GM21360 (cell line): ENCODE data around the gene PPP1R3F.

Experiments used
- ATAC-seq: cut with Tn5 transposase; IDR thresholded peaks from one replicate; pipeline ENCODE4 v1.9.1; 2021; ENCODE audit warnings: mild to moderate bottlenecking, moderate library complexity; ENCODE audit not compliant: unreplicated experiment

Gene PPP1R3F

DNA sequence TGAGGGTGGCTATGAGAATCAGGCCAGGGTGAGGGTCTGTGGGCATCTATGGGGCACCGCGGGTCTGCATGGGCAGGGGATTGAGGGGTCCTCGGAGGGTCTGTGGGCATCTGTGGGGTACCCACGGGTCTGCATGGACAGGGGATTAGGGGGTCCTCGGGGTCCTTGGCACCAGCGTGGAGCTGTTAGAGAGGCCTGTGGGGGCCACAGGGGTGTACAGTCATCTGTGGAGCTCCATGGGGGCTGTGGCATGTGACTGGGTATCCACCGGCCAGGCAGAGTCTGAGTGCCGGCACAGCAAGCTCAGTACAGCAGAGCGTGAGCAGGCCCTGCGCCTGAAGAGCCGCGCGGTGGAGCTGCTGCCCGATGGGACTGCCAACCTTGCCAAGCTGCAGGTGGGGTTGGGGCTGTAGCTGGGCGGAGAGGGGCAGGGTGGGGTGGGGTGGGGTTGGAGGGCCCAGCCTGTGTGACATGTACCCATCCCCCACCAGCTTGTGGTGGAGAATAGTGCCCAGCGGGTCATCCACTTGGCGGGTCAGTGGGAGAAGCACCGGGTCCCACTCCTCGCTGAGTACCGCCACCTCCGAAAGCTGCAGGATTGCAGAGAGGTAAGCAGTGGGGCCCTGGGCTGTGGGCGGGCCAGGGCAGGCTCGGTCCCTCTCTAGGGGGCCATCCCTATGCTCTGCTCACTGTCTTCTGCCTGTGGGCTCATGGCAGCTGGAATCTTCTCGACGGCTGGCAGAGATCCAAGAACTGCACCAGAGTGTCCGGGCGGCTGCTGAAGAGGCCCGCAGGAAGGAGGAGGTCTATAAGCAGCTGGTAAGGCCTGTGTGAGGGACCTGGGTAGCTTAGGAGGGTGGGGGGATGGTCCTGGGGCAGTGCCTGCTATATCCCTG is 21.4 kb upstream of the PPP1R3F start:
- ATAC-seq: no peak

DNA sequence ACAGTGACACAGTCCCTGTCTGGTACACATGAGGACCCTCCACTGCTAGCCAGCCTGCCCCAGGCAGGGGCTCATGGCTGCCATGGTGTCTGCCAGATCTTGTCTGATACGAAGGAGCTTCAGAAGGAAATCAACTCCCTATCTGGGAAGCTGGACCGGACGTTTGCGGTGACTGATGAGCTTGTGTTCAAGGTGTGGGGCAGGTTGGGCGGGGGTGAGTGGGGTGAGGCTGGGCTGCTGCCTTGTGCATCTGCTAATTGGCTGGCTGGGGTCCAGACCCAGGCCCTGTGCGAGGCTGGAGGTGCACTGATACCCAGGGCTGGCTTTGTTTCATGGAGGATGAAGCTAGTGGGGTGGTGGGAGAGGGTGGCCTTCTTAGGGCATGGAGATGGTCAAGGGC is 20.5 kb upstream of the PPP1R3F start:
- no peak for ATAC-seq

DNA sequence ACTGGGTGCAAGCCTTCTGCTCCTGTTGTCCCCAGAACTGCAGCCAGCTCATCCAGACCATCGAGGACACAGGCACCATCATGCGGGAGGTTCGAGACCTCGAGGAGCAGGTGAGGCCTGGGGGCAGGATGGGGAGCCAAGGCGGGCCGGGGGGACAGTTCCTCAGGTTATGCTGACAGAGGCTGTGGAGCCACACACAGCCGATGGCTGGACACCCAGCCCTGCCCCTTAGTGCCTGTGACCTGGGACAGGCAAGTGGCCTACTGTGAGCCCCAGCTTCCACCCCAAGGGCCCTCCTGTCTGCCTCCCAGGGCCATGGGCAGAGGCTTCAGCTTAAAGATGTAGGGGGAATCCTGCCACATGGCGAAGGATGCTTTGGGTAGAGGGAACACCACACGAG is 20.0 kb upstream of the PPP1R3F start:
- ATAC-seq: no peak

DNA sequence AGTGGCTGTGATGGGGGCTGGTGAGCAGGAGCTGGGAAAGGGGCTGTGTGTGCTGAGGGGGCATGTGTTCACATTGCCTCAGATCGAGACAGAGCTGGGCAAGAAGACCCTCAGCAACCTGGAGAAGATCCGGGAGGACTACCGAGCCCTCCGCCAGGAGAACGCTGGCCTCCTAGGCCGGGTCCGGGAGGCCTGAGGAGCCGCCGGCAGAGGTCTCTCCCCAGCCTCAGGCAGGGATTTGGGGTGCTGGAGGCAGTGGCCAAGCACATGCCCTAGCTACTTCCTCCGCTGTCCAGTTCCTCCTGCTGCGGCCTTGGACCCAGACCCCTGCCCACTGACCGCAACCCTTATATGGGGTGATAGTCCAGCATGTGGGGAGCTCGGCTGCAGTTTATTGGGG is 19.5 kb upstream of the PPP1R3F start:
- ATAC-seq: no peak

DNA sequence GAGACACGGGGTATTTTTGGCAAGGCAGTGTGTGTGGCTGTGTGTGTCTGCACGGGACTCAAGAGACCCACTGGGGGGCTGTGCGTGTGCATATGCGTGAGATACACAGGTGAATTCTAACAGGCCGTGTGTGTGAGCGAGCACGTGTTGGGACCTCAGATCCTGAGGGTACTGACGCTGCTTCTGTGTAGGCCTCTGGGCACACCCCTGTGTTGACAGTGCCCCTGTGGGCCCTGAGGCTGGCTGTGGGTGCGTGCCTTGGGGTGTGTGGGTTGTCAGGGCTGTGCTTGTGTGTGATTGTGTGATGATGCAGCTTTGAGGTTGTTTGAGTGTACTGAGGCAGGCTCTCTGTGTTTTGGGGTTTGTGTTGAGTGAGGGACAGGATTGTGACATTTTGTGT is 19.0 kb upstream of the PPP1R3F start:
- ATAC-seq: no peak

DNA sequence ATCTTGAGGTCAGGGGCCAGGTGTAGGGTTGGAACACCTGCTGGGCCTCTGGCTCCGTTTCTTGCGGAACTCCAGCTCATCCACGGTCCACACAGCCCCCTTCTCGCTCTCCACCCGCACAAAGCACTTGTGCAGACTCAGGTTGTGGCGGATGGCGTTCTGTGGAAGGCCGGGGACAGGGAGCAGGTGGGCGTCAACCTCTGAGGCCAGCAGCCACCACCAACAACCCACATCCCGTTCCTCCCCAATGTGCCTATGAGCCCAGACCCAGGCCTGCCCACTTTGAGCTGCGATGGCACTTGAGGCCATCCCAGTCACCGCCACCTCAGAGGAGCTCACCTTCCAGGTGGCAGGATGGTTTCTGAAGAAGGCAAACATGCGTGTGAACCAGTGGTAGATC is 18.3 kb upstream of the PPP1R3F start:
- no peak for ATAC-seq

DNA sequence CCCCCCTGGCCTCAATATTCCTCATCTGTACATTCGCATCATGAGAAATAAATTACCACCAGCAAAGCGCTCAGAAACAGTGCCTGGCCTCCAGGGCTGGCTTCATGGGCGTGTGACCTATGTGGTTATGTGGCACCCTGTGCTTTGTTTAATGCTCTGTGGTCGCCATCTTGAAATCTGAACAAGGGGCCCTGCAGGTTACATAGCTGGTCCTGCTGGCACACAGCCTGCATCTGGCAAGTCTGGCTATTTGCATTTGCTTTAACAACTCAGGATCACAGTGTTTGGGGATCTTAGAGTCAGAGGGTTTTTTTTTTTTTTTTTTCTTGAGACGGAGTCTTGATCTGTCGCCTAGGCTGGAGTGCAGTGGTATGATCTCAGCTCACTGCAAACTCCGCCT is 15.0 kb upstream of the PPP1R3F start:
- no peak for ATAC-seq

DNA sequence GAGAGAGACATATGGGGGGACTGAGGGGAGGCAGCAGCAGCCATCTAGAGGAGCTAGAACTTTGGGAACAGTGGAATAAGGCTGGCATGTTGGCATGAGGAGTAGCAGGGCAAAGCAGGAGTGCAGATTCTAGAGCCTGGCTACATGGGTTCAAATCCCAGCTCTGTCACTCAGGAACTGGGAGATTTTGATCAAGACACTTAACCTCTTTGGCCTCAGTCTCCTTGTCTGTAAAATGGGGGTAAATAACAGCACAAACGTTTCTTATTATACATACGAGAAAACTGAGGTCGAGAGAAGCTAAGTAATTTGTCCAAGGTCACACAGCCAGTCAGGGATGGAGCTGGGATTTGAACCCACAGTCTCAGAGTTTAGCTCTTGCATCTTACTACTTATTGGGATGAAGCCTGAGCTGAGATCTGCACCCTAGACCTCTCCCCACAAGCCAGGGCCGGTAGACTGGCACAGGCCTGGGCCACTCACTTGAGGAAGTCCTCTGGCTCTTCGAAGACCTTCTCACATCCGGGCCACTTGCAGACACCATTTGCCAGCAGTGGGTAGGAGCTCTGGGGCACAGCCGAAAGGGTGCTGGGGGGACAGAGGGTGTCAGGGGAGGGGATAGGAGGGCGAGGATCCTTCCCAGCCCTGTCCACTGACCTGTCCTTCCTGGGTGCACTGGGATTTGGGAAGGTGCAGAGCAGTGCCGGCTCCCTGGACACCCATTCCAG is 13.2 kb upstream of the PPP1R3F start:
- ATAC-seq: no peak

DNA sequence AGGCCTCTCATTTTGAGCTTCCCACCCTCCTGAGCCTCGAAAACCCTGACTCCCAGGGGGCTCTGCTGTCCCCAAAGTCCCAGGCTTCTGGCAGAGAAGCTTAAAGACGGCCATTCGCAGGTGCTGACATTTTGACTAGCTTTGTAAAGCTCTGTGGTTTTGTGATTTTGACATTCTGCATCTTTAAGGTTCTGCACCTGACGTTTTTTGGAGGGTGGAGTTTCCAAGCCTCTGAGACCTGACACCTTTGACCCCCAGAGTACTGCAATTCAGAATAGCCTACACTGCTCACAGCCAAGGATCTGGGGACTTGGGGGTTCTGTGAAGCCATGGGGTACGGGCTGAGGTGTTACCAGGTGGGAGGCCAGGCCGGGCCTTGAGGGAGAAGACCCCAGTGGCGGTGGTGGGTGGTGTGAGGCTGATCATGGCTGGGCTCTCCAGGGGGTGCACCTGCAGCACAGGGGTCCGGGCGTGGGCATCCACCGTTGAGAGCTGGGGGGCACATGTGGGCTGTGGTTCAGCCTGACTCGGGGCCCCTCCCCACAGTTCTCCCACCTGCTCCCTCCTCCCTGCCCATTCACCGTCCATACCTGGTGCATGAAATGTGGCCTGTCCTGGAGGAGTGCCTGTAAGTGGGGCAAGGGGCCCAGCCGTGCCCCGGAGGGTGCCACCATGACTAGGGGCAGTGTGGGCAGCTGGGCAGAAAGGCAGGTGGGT is 12.4 kb upstream of the PPP1R3F start:
- no peak for ATAC-seq

DNA sequence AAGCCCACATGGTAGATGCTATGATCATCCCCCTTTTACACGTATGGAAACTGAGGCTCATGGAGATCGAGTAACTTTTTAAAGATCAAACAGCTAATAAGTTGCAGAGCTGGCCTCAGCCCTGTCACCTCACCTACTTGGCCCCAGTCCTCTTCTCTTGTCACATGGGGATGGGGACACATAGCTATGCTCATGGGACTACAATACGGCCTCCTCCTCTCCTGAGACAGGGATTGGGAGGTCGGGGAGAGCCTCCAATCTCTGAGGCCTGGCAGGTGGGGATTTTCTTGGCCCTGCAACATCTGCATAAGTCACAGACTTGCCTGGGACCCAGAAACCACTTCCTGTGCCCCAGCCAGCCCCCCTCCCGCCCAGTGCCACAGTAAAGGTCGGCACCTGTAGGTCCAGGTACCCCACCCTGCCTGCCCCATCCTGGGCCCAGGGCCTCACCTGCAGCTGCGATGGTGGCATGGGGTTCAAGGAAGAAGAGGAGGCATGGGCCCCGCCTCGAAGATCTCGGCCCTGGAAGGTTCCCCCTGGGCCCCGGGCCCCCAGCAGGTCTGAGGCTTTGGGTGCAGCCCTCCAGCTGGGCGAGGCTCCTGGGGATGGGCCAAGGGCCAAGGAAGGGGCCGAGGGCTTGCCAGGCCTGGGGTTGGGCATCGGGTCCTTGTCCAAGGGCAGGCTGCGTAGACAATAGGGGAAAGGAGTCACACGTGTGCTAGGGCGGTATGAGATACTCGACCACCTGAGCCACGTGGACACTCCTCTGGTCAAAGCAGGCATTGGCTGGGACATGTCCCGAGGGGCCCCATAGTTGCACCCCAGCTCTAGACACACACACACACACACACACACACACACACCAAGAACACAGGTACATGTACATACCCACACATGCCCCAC is 11.5 kb upstream of the PPP1R3F start:
- no peak for ATAC-seq

DNA sequence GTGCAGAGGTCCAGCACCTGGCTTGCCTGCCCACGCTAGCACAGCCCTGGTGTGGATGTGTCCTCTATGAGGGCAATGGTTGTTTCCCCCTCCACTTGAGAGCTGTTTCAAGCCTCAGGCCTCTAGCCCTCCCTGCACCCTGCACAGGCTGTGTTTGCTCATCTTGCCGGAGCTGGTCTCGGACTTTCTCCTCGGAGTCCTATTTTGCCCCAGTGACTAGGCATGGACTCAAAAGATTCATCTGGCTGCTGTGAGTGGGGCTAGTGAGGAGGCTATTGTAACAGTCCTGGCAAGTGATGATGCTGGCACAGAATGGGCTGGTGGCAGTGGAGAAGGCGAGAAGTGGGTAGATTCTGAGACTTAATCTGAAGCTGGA is 10.9 kb upstream of the PPP1R3F start:
- no peak for ATAC-seq

DNA sequence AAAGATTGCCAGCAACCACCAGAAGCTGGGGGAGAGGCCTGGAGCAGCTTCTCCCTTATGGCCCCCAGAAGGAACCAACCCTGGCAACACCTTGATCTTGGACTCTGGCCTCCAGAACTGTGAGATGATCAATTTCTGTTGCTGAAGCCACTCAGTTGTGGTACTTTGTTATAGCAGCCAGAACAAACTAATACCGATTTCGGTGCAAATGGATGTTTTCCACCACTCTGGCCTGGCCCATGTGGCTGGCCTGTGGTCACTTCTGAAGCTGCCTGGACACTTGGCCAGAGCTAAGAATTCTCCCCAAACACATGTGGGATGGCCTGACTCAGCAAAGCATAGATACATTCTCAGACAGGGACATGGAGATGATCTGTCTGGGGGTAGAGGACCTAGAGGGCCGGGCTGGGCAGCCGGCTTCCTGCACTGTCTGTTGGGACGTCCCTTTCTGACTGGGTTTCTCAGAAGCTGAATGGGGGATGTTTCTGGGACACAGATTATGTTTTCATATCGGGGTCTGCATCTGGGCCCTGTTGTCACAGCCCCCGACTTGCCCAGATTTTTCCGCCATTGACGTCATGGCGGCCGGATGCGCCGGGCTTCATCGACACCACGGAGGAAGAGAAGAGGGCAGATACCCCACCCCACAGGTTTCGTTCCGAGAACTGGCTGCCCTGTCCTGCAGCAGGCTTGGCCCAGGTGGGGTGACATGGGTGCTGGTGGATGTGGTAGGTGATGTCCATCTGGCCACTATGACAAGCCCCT is 9.2 kb upstream of the PPP1R3F start:
- ATAC-seq: no peak

DNA sequence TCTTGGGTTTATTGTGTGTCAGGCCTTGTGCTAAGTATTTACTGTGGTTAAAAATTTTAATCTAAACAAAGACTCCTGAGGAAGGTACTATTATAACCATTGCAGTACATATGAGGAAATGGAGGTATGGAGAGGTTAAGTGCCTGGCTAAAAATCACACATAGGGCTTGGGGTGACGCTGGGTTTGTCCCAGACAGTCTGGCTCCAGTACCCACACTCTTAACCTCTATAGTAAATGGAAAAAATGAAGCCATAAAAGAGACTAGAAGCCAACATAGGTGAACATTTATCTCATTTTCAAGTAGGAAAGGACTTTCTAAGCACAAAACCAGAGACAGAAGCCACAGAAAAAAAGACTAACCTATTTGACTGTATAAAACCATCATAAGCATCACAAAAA is 7.0 kb upstream of the PPP1R3F start:
- no peak for ATAC-seq

DNA sequence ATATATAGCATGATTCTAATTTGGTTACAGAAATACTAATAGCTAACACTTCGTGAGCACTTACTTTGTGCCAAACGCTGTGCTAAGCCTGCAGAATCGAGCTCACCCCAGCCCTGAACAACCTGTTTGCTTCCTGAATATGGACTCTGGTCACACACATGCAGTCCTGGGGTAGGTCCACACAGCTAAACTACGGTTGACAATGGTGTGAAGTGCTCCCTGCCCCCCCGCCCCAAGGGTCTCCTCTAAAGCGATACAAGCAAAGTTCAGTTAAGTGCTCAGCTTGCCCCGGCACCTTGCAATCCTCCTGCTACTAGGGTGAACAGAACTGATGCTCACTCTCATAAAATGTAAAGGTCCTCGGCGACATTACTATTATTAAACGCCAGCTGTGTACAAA is 6.0 kb upstream of the PPP1R3F start:
- ATAC-seq: no peak

DNA sequence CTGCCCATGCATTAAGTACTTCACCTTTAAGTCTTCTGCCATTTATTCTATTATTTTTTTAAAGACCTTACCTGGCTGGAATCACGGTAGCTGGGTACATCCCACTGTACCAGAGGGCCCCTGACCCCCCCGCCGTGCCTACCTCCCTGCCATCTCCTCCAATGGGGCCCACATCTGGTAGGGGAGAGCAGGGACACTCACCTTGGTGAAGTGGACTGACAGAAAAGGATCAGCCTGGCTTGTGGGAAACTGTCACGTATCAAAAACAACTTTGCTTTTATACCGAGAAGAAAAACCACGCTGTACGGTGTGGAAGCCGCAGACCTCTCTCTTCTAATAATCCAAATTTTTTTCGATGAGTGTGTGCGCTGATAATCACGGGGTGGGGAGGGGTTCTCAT is 5.1 kb upstream of the PPP1R3F start, which contains the start of gene FOXP3:
FOXP3 (minus strand) TSS at position 251 of the 400 bp plus-strand sequence. CDS start 6,205 bp downstream, outside the sequence.
- ATAC-seq: no peak

DNA sequence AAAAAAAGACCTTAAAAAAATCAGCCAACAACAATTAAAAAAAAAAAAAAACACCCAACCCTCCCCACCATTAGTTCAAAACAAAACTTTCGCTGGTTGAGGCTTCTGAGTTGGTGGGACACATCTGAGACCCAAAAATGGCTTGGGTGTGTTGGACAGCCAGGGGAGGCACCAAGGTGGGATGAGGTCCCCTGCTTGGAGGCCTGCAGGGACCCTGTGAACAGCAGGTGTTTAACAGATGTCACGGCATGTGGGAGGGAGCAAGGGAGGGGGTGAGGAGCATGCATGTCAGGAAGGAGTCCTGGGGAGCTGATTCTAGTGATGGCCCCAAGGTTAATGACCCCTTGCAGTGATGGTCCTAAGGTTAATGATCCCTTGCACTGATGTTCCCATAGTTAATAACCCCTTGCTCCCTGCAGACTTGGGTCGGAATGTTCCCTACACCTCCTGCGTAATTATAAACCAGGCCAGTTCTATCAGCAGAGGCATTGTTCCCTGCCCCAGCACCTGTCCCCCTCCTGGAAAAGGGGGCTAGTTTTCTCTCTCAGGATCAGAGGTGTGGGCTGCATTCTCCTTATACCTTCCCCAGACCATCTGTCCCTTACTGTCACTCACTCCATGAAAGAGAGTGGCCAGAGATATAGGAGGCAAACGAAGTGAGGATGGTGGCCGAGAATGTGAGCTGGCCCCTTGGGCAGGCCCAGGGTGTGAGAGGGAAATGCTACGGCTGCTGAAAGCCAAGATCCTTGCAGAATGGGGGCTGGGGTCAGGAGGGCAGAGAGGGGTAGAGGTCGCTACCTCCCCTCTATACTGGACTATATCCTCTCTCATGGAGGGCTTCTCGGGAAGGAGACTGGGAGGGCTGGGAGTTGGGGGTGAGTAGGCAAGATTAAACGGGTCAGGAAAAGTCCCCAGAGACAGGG is 2.8 kb upstream of the PPP1R3F start:
- no peak for ATAC-seq

DNA sequence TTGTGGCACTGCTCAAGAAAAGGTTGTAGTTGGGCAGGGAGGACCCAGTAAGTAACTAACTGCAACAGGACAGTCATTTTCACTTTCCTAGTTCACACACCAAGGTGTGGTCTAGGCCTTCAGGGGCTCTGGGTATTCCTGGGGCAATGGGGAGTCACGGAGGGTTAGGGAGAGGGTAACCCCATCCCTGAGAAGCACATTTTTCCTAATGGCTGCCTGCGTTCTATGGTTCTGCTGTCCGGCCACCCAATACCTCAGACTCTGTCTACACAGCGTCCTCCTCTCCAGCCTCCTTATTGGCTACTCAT is 937 bp upstream of the PPP1R3F start:
- ATAC-seq: no peak

DNA sequence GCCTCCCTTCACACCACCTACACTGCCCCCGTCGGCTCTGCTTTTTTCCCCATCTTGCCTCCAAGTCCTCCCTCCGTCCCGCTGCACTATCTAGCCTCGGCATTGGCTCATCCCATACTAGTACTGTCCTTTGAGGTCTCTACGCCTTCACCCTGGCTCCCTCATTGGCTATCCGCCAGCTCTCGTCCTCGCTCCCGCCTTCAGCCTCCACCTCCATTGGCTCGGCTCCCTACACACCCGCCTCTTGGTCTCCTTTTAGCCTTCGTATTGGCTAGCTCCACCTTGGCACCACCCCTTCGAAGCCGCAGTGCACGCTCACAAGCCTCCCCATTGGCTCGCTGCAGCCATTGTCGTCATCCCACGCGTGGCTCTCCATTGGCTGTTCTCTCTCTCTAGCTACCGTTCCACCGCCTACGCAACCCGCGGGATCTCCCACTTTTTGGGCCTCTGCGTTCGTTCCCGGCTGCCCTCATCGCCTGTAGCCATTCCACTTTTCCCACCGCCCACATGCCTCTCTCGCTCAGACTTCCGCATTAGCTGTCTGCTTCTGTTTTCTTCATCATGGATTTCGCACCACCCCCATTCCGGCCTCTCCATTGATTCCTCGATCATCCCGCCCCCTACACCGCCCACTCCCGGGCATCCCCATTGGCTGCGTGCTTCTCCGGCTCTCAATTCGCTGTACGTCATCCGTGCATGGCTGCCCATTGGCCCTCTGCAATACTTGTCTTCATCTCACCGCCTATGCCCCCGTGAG is 405 bp upstream of the PPP1R3F start:
- ATAC-seq: peak; percentile 81
